ENCODE measurements around the gene CEP85.

CEP85 gene

GRCh38 chr1:26233903-26234643 lies at the start of gene CEP85:
TSS of gene CEP85 (plus strand) at chr1:26234200. CDS start at chr1:26239784, 5,584 bp downstream.
- DNase-seq: peak; percentile 99

- no peak for DNase-seq
These were observed 49.1 kb upstream of the CEP85 start for GRCh38 chr1:26184883-26185282.

GRCh38 chr1:26187882-26188281 lies 46.1 kb upstream of the CEP85 start:
- DNase-seq: no peak

GRCh38 chr1:26188477-26188876 lies 45.5 kb upstream of the CEP85 start:
- no peak for DNase-seq

GRCh38 chr1:26189331-26189730 lies 44.7 kb upstream of the CEP85 start:
- no peak for DNase-seq

GRCh38 chr1:26189751-26190275 lies 44.2 kb upstream of the CEP85 start:
- DNase-seq: no peak

GRCh38 chr1:26190373-26190987 lies 43.5 kb upstream of the CEP85 start, which contains the start of gene CATSPER4:
TSS of gene CATSPER4 (plus strand) at chr1:26190602. CDS start at chr1:26190628, 26 bp downstream.
- peak; percentile 36 for DNase-seq

- DNase-seq: peak; percentile 7
These were observed 42.3 kb upstream of the CEP85 start for GRCh38 chr1:26191739-26192138.

- no peak for DNase-seq
These were observed 38.2 kb upstream of the CEP85 start for GRCh38 chr1:26195805-26196204.

GRCh38 chr1:26197301-26197700 lies 36.7 kb upstream of the CEP85 start:
- DNase-seq: no peak

- no peak for DNase-seq
These were observed 36.2 kb upstream of the CEP85 start for GRCh38 chr1:26197813-26198212.

- DNase-seq: no peak
These were observed 33.6 kb upstream of the CEP85 start for GRCh38 chr1:26200413-26200812.

GRCh38 chr1:26203642-26204318 lies 30.2 kb upstream of the CEP85 start:
- peak; percentile 1 for DNase-seq

GRCh38 chr1:26210147-26210870 lies 23.7 kb upstream of the CEP85 start:
- no peak for DNase-seq

GRCh38 chr1:26212726-26213125 lies 21.3 kb upstream of the CEP85 start:
- DNase-seq: no peak

GRCh38 chr1:26213335-26213905 lies 20.6 kb upstream of the CEP85 start:
- no peak for DNase-seq

- DNase-seq: no peak
These were observed 18.8 kb upstream of the CEP85 start for GRCh38 chr1:26215246-26215645.

GRCh38 chr1:26218906-26219494 lies 15.0 kb upstream of the CEP85 start:
- DNase-seq: no peak

- no peak for DNase-seq
These were observed 13.6 kb upstream of the CEP85 start for GRCh38 chr1:26220199-26220912.

GRCh38 chr1:26221094-26221493 lies 12.9 kb upstream of the CEP85 start:
- DNase-seq: no peak

GRCh38 chr1:26224606-26225005 lies 9.4 kb upstream of the CEP85 start:
- DNase-seq: no peak

Measured in CD4-positive, alpha-beta T cell treated with Interleukin-10 for 1 hour (primary cell).